CD14-positive monocyte (primary cell): Measurements from ENCODE around the gene THSD7B. TPM values are rescaled to one million over a fixed set of nuclear protein-coding genes. Genes with fewer than 3 reads are reported as not detected.

Experiments
- DNase-seq, 3 donors: peaks; one replicate each; pipeline ENCODE4 v3.0.0-alpha.2; 2011 to 2022
- H2AFZ ChIP-seq: 2 replicates; pipeline ENCODE4 v1.6.0; 2012; ENCODE audit warnings: mild to moderate bottlenecking, low read depth, low read length, inconsistent platforms; ENCODE audit not compliant: insufficient read depth, poor library complexity, severe bottlenecking
- H3K27ac ChIP-seq, 2 donors: 1 replicate in 1 of 2; 2 replicates in 1 of 2; pipeline ENCODE4 v1.5.1; 2012 to 2013; ENCODE audit warnings: low read length in 2 of 2, control low read depth in 1 of 2, inconsistent platforms in 1 of 2, low read depth in 1 of 2, mild to moderate bottlenecking in 1 of 2
- H3K27me3 ChIP-seq, 2 donors: one replicate each; pipeline versions ENCODE4 v1.6.0 to v1.6.1; 2011 to 2013; ENCODE audit warnings: low read length in 2 of 2; ENCODE audit not compliant: control insufficient read depth in 2 of 2, insufficient read depth in 2 of 2
- H3K36me3 ChIP-seq, 2 donors: replicated peaks in 1 of 2; 1 replicate in 1 of 2; 2 replicates in 1 of 2; pipeline versions ENCODE4 v1.5.1 to v1.6.1; 2012 to 2013; ENCODE audit warnings: low read length in 2 of 2, control low read depth in 1 of 2, inconsistent platforms in 1 of 2, mild to moderate bottlenecking in 1 of 2; ENCODE audit not compliant: insufficient read depth in 2 of 2, control insufficient read depth in 1 of 2
- H3K4me1 ChIP-seq, 2 donors: 1 replicate in 1 of 2; 2 replicates in 1 of 2; pipeline versions ENCODE4 v1.5.1 to v1.6.1; 2012 to 2013; ENCODE audit warnings: low read length in 2 of 2, control low read depth in 1 of 2, inconsistent platforms in 1 of 2, mild to moderate bottlenecking in 1 of 2, moderate library complexity in 1 of 2; ENCODE audit not compliant: insufficient read depth in 2 of 2, control insufficient read depth in 1 of 2
- H3K4me2 ChIP-seq: replicated peaks from 2 replicates; pipeline ENCODE3; 2012; ENCODE audit warnings: low read length, moderate library complexity, mild to moderate bottlenecking; ENCODE audit not compliant: poor library complexity, severe bottlenecking; ENCODE audit errors: extremely low read depth
- H3K4me3 ChIP-seq, 3 experiments: fragments of 200-600 bp in 1 of 3; sonication (generic) in 1 of 3; replicated peaks in 1 of 3; 1 replicate in 2 of 3; 2 replicates in 1 of 3; pipeline ENCODE4 v1.5.1; 2011 to 2013; ENCODE audit warnings: low read length in 3 of 3, mild to moderate bottlenecking in 3 of 3, control low read depth in 2 of 3, low read depth in 2 of 3, inconsistent platforms in 1 of 3, moderate library complexity in 1 of 3
- H3K79me2 ChIP-seq: 2 replicates; pipeline ENCODE4 v1.6.0; 2012; ENCODE audit warnings: mild to moderate bottlenecking, control low read depth, inconsistent platforms, low read length, moderate library complexity; ENCODE audit not compliant: insufficient read depth
- H3K9ac ChIP-seq: 2 replicates; pipeline ENCODE4 v1.6.0; 2017; ENCODE audit warnings: low read length, mild to moderate bottlenecking; ENCODE audit not compliant: insufficient read depth, poor library complexity, severe bottlenecking
- H3K9me3 ChIP-seq, 2 donors: replicated peaks in 1 of 2; 1 replicate in 1 of 2; 2 replicates in 1 of 2; pipeline versions ENCODE4 v1.5.1 to v1.6.1; 2012 to 2013; ENCODE audit warnings: low read length in 2 of 2, control low read depth in 1 of 2; ENCODE audit not compliant: control insufficient read depth in 1 of 2, insufficient read depth in 1 of 2
- H4K20me1 ChIP-seq: 2 replicates; pipeline ENCODE4 v1.6.0; 2012; ENCODE audit warnings: mild to moderate bottlenecking, low read length, control low read depth, moderate library complexity; ENCODE audit not compliant: insufficient read depth
- H3K27ac Mint-ChIP-seq, 7 donors: one replicate each; pipeline ENCODE4 v1.8.0; 2020; ENCODE audit warnings: mild to moderate bottlenecking in 7 of 7, mixed read lengths in 7 of 7, moderate library complexity in 6 of 7, inconsistent platforms in 2 of 7
- H3K27me3 Mint-ChIP-seq, 3 donors: one replicate each; pipeline ENCODE4 v1.8.0; 2021 to 2022; ENCODE audit warnings: low read depth in 3 of 3, mild to moderate bottlenecking in 3 of 3, mixed read lengths in 3 of 3, moderate library complexity in 3 of 3, inconsistent platforms in 1 of 3
- H3K36me3 Mint-ChIP-seq, 2 donors: one replicate each; pipeline ENCODE4 v1.8.0; 2020; ENCODE audit warnings: mixed read lengths in 2 of 2, inconsistent platforms in 1 of 2, mild to moderate bottlenecking in 1 of 2
- H3K4me1 Mint-ChIP-seq: one replicate; pipeline ENCODE4 v1.8.0; 2020; ENCODE audit warnings: mild to moderate bottlenecking, mixed read lengths
- H3K4me3 Mint-ChIP-seq, 2 donors: one replicate each; pipeline ENCODE4 v1.8.0; 2020; ENCODE audit warnings: mild to moderate bottlenecking in 2 of 2, mixed read lengths in 2 of 2, moderate library complexity in 1 of 2
- H3K9me3 Mint-ChIP-seq, 7 donors: one replicate each; pipeline ENCODE4 v1.8.0; 2020 to 2022; ENCODE audit warnings: mixed read lengths in 7 of 7, mild to moderate bottlenecking in 6 of 7, moderate library complexity in 6 of 7, inconsistent platforms in 2 of 7
- WGBS: methylation state at CpG from one replicate; pipeline ENCODE4 v1.1.5; 2013; ENCODE audit warnings: missing lambda C conversion rate; ENCODE audit not compliant: insufficient coverage; 5-methylcytosine and 5-hydroxymethylcytosine counted together
- intact Hi-C, 2 donors: fragments of 100-400 bp; cut with micrococcal nuclease; formaldehyde crosslinking; loops; one replicate each; pipeline versions ENCODE4 v1.15.0 to v1.15.1; 2023
- polyA plus RNA-seq, 3 donors: library from polyadenylated mRNA; depleted of rRNA in 1 of 3; unstranded in 2 of 3; stranded (reverse) in 1 of 3; fragments of 300-500 nt in 2 of 3; fragments of >200 nt in 1 of 3; fragmentation: Illumina TruSeq in 2 of 3; gene quantifications; 1 replicate in 2 of 3; 2 replicates in 1 of 3; pipeline ENCODE4 v1.2.3, GENCODE V29; 2012 to 2021
- TF ChIP-seq, protein P1 (sequence below): fragments of 200-600 bp; IDR thresholded peaks from one replicate; pipeline ENCODE4 v1.8.0; 2022; ENCODE audit warnings: antibody characterized with exemption, mild to moderate bottlenecking

THSD7B gene
- polyA plus RNA-seq, 3 donors, result not detected

DNA sequence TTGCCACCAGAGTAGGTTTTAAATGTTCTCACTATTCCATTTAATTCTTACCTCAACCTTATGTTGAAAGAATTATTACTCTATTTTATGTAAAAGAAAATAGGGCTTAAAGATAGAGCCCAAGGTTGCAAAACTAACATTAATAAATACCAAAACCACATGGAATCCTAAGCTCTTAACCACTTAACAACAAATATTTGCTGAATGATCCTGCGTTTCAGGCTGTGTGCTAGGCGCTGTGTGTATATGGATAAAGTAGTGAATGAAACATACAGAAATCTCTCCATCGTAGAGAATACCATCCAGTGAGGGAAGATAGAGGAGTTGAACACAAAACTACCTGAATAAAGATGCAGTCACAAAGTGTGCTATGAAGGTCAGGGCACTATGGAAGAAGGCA lies 485.1 kb downstream of the THSD7B start:
- H3K27ac ChIP-seq, result no peak overlapping the region

GRCh38 chr2:137251045-137251444 lies 485.7 kb downstream of the THSD7B start:
- intact Hi-C loops, result no loop called here
- Histone ChIP-seq H3K27ac (no peak overlapping the region), H2AFZ (no peak overlapping the region)

More for the DNA sequence above, 485.1 kb downstream of the THSD7B start:
- DNase-seq, result no peak
- peaks cover 0 to 2% (median 0%) of the 10 kb centered on the region in 7 donors for H3K9me3 Mint-ChIP-seq
- Histone ChIP-seq H3K27me3 (no peaks in the 10 kb centered on the region), H3K4me1 (no peaks in the 10 kb centered on the region), H2AFZ (no peak overlapping the region), H4K20me1 (no peaks in the 10 kb centered on the region), H3K9ac (no peak overlapping the region), H3K36me3 (no peaks in the 10 kb centered on the region), H3K4me2 (no peak overlapping the region), H3K79me2 (no peaks in the 10 kb centered on the region), H3K4me3 (no peak overlapping the region), H3K9me3 (no peaks in the 10 kb centered on the region)
- no peak overlapping the region for H3K27ac Mint-ChIP-seq
- H3K36me3 Mint-ChIP-seq, result no peaks in the 10 kb centered on the region
- H3K4me3 Mint-ChIP-seq, result no peak overlapping the region
- H3K4me1 Mint-ChIP-seq, result no peaks in the 10 kb centered on the region
- TF ChIP-seq, protein P1, sequence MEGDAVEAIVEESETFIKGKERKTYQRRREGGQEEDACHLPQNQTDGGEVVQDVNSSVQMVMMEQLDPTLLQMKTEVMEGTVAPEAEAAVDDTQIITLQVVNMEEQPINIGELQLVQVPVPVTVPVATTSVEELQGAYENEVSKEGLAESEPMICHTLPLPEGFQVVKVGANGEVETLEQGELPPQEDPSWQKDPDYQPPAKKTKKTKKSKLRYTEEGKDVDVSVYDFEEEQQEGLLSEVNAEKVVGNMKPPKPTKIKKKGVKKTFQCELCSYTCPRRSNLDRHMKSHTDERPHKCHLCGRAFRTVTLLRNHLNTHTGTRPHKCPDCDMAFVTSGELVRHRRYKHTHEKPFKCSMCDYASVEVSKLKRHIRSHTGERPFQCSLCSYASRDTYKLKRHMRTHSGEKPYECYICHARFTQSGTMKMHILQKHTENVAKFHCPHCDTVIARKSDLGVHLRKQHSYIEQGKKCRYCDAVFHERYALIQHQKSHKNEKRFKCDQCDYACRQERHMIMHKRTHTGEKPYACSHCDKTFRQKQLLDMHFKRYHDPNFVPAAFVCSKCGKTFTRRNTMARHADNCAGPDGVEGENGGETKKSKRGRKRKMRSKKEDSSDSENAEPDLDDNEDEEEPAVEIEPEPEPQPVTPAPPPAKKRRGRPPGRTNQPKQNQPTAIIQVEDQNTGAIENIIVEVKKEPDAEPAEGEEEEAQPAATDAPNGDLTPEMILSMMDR, result no peak
- no peaks in the 10 kb centered on the region for H3K27me3 Mint-ChIP-seq
- intact Hi-C loops, result no loop called here
- WGBS, result no CpG with 5 or more reads among the region's 3 CpGs

More at GRCh38 chr2:137251045-137251444, 485.7 kb downstream of the THSD7B start:
- Mint-ChIP-seq H3K36me3 (no peaks in the 10 kb centered on the region), H3K4me1 (no peaks in the 10 kb centered on the region), H3K27me3 (no peaks in the 10 kb centered on the region), H3K4me3 (no peak overlapping the region), H3K9me3 (peaks cover 0 to under 1% (median 0%) of the 10 kb centered on the region in 7 donors), H3K27ac (no peak overlapping the region)
- Histone ChIP-seq H3K9ac (no peak overlapping the region), H3K9me3 (no peaks in the 10 kb centered on the region), H3K36me3 (no peaks in the 10 kb centered on the region), H3K4me3 (no peak overlapping the region), H3K27me3 (no peaks in the 10 kb centered on the region), H3K4me1 (no peaks in the 10 kb centered on the region), H4K20me1 (no peaks in the 10 kb centered on the region), H3K79me2 (no peaks in the 10 kb centered on the region), H3K4me2 (no peak overlapping the region)
- no peak for DNase-seq
- 100% methylated on average over 1 of the region's 3 CpGs for WGBS
- TF ChIP-seq, protein P1, result no peak
